ENCODE measurements around the gene PRKCD. TPM values are rescaled to one million over a fixed set of nuclear protein-coding genes. Genes with fewer than 3 reads are reported as not detected.

The PRKCD gene
- total RNA-seq, 1 experiment from 2014 or later = 34.3 TPM

- Histone ChIP-seq H3K27me3 (ENCODE audit: insufficient read depth, low read depth) (no peaks in the 10 kb centered on the region), H3K36me3 (ENCODE audit: low read depth) (no peaks in the 10 kb centered on the region), H3K4me2 (no peak overlapping the region), H3K27ac (no peak overlapping the region), H3K4me1 (replicated peaks; ENCODE audit: insufficient read depth) (no peaks in the 10 kb centered on the region), H3K4me3 (no peak overlapping the region), H3K9me3 (ENCODE audit: insufficient read depth, low read depth) (no peaks in the 10 kb centered on the region), H4K20me1 (ENCODE audit: insufficient read depth) (no peaks in the 10 kb centered on the region), H3K79me2 (ENCODE audit: low read depth) (no peaks in the 10 kb centered on the region), H3F3A (ENCODE audit: insufficient read depth, low read depth) (no peaks in the 10 kb centered on the region), H2AFZ (no peak overlapping the region), H3K9me2 (ENCODE audit: insufficient read depth) (no peaks in the 10 kb centered on the region)
- DNase-seq = no peak
- intact Hi-C loops (cut with micrococcal nuclease; ENCODE audit: unreplicated experiment) = no loop called here
- BruUV-seq (replicated peaks) = no TSS peak
- TF ChIP-seq, protein P1, sequence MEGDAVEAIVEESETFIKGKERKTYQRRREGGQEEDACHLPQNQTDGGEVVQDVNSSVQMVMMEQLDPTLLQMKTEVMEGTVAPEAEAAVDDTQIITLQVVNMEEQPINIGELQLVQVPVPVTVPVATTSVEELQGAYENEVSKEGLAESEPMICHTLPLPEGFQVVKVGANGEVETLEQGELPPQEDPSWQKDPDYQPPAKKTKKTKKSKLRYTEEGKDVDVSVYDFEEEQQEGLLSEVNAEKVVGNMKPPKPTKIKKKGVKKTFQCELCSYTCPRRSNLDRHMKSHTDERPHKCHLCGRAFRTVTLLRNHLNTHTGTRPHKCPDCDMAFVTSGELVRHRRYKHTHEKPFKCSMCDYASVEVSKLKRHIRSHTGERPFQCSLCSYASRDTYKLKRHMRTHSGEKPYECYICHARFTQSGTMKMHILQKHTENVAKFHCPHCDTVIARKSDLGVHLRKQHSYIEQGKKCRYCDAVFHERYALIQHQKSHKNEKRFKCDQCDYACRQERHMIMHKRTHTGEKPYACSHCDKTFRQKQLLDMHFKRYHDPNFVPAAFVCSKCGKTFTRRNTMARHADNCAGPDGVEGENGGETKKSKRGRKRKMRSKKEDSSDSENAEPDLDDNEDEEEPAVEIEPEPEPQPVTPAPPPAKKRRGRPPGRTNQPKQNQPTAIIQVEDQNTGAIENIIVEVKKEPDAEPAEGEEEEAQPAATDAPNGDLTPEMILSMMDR (conservative IDR thresholded peaks at IDR 0.05) = no peak
- TF ChIP-seq EZH2 (IDR thresholded peaks at IDR 0.05; ENCODE audit: low read depth) = no peak
- ChIA-PET POLR2A (ENCODE audit: unreplicated experiment) (no interaction called here), CTCF (no interaction called here)
Observed at GRCh38 chr3:53185761-53186465, 24.9 kb downstream of the PRKCD start.

DNA sequence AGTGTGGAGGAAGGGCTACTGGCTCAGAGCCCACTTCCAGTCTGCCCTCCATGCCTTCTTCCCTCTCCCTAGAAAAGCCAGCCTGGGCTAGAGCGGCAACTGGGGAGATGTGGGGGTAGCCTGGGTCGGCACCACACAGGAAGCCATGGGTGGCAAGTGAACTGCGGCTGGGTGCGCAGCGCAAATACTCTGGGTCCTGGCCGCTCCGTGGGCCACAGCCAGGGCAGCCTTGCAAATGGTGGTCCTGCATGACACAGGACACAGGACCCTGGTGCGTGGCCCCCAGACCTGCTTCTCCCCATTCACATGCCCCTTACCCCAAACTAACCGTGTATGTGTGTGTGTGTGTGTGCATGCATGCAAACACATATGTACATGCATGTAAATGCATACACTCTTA, 25.7 kb downstream of the PRKCD start:
- Histone ChIP-seq H3F3A (ENCODE audit: insufficient read depth, low read depth) (no peaks in the 10 kb centered on the region), H2AFZ (no peak overlapping the region), H3K27me3 (ENCODE audit: insufficient read depth, low read depth) (no peaks in the 10 kb centered on the region), H3K9me3 (ENCODE audit: insufficient read depth, low read depth) (no peaks in the 10 kb centered on the region), H3K79me2 (ENCODE audit: low read depth) (no peaks in the 10 kb centered on the region), H3K4me3 (no peak overlapping the region), H3K9me2 (ENCODE audit: insufficient read depth) (no peaks in the 10 kb centered on the region), H3K36me3 (ENCODE audit: low read depth) (no peaks in the 10 kb centered on the region), H4K20me1 (ENCODE audit: insufficient read depth) (no peaks in the 10 kb centered on the region), H3K4me1 (replicated peaks; ENCODE audit: insufficient read depth) (no peaks in the 10 kb centered on the region), H3K4me2 (no peak overlapping the region), H3K27ac (no peak overlapping the region)
- intact Hi-C loops (cut with micrococcal nuclease; ENCODE audit: unreplicated experiment) = no loop called here
- ChIA-PET CTCF (no interaction called here), POLR2A (ENCODE audit: unreplicated experiment) (no interaction called here)
- DNase-seq = no peak
- no peak for TF ChIP-seq EZH2 (IDR thresholded peaks at IDR 0.05; ENCODE audit: low read depth)
- TF ChIP-seq, protein P1 (conservative IDR thresholded peaks at IDR 0.05) = no peak
- no TSS peak for BruUV-seq (replicated peaks)

DNA sequence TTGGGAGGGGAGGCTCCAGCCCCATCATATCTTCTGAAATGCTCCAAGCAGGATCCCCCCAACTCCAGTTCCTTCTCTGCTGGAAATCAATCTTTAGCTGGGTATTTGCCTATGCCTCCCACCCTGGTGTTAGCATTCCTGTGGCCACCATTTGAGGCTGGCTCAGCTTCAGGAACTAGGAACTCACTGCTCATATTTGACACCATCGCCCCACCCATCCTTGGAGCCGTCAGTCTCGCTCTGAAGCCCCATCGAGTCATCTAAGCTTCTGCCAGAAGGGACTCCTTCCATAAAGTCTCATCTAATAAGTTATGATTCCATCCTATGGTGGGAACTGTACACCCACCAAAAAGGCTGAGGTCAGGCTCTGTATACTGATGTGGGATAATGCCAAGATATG, 26.4 kb downstream of the PRKCD start:
- Histone ChIP-seq H2AFZ (no peak overlapping the region), H3K27me3 (ENCODE audit: insufficient read depth, low read depth) (no peaks in the 10 kb centered on the region), H3K79me2 (ENCODE audit: low read depth) (no peaks in the 10 kb centered on the region), H3K9me3 (ENCODE audit: insufficient read depth, low read depth) (no peaks in the 10 kb centered on the region), H3K4me3 (no peak overlapping the region), H3K27ac (no peak overlapping the region), H3K4me2 (no peak overlapping the region), H3K36me3 (ENCODE audit: low read depth) (no peaks in the 10 kb centered on the region), H3K4me1 (replicated peaks; ENCODE audit: insufficient read depth) (no peaks in the 10 kb centered on the region), H3F3A (ENCODE audit: insufficient read depth, low read depth) (no peaks in the 10 kb centered on the region), H3K9me2 (ENCODE audit: insufficient read depth) (no peaks in the 10 kb centered on the region), H4K20me1 (ENCODE audit: insufficient read depth) (no peaks in the 10 kb centered on the region)
- DNase-seq = no peak
- POLR2A ChIA-PET (ENCODE audit: unreplicated experiment) = no interaction called here
- CTCF ChIA-PET = no interaction called here
- intact Hi-C loops (cut with micrococcal nuclease; ENCODE audit: unreplicated experiment) = no loop called here
- BruUV-seq (replicated peaks) = no TSS peak
- TF ChIP-seq, protein P1 (conservative IDR thresholded peaks at IDR 0.05) = no peak
- TF ChIP-seq EZH2 (IDR thresholded peaks at IDR 0.05; ENCODE audit: low read depth) = no peak
